Iris pigment epithelial cell (primary cell): Measurements from ENCODE around the gene SCARB1.

Experiments used
- DNase-seq: peaks from one replicate; pipeline ENCODE4 v3.0.0-alpha.2; 2011; ENCODE audit warnings: low read depth

Gene SCARB1

DNA sequence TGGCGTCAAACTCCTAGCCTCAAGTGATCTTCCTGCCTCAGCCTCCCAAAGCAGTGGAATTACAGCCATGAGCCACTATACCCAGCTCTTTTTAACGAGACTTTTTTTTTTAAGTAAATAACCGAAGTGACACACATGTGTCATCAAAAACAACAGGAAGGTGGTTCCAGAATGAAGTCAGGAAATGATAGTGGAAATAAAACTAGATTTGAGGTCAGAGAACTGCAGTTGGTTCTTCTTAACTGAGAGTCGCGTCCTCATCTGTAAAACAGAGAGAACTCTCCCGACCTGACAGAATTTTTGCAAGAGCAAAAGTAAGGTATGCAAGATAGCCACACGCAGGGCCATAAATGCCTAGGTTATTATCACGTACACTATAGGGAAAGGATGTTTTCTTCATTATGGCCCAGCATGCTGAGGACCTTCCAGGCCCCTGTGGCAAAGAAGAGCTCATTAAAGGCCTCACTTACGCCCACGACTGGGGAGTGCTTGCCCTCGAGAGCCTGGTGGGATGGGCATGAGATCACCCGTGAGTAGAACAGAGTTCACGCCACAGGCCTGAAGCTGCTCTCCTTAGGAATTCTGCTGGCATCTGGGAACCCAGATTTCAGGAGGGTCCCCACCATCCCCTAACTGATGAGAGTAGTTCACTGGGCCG is 67.2 kb downstream of the SCARB1 start:
- no peak for DNase-seq

DNA sequence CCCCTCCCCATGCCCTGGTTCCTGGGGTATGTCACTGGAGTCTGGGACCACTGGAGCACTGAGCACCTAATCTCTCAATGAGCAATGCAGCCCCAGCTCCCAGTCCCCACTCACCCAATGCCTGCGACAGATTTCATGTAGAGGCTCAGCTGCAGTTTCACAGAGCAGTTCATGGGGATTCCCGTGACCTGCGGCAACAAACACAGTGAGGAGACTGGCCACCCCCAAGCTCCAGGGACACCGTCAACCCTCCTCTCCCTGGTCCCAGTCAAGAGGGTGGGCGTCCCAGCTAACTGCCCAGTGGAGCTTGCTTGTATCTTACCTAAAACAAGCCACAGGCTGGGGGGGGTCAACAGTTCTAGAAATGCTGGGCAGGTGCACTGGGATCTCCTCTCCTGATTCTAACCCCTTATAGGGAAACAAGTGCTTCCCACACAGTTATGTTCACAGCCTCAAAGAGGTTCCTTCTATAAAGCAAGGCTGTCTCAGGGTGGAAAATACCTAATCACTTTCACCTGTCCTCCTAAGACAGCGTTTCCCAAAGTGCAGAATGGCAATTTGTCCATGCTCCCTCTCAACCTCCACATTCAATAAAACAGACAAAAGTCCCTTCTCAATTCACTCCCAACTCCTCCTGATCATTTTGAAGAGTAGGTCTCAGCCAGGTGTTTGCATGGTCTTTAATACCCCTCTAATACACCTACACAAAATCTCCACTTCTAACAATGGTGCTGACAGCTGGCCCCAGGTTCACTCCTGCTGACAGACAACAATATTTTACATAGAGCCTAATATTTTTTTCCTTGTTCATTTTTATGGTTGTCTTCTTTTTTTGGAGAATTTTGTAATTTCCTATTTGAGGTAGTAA is 68.3 kb downstream of the SCARB1 start:
- DNase-seq, result no peak

DNA sequence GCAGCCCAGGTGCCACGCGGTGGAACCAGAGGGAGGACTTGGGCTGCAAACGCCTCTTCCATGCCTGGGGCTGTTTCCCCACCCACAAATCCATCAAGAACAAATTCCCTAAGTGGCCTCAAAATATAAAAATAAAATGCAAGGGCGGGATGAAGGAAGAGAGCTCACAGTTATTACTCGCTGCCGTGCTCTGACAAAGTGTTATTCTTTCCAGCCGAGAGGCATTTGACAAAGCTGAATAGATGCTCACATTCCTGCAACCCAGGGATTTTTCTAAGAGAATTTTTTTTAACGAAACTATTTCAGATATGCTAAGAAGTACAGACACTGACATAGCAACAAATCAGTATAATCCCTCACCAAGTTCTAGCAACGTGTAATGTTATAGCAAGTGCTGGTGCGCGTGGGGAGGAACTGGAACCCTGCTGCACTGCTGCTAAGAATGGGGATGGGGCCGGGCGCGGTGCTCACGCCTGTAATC is 70.7 kb downstream of the SCARB1 start:
- DNase-seq, result peak; percentile 78

DNA sequence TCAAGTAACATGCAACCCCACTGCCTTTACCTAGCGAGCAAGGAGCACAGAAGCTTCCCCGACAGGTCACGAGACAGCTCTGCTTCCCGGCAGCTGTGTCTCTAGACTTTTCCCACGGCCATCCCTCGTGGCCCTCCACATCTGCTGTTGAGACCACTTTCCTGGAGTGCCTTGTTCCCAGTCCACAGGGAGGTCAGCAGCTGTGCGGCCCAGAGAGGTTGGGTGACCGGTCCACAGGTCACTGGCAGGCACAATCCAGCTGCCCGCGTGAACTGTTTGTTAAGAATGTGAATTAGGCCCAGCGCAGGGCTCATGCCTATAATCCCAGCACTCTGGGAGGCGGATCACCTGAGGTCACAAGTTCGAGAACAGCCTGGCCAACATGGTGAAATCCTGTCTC is 71.5 kb downstream of the SCARB1 start:
- no peak for DNase-seq

DNA sequence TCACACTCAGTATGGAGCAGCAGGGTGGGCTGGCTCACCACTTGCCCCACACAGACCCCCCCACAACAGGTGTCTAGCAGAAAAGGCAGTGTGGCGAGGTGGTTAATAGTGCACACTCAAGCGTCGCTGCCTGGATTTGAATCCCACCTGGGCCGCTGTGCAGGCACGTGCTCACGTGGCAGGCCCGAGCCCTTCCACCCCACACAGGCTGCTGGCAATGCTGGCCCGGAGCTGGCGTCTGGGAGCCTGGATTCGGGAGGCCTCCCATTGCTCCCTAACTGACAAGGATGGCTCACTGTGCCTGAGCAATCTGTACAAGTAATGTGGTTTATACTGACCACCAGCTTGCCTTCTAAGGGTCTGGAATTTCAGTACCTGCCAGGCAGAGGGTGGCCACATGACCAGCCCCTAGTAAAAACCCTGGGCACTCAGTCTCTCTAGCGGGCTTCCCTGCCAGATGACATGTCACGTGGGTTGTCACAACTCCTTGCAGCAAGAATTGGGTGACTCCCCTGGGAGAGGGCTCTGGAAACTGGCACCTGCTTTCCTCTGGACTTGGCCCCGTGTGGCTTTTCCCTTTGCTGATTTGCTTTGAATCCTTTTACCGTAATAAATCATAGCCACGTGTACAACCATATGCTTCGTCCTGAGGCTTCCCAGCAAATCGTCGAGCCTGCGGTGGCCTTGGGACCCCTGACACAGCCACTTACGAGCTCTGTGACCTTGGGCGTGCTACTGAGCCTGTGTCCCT is 72.8 kb downstream of the SCARB1 start:
- no peak for DNase-seq

DNA sequence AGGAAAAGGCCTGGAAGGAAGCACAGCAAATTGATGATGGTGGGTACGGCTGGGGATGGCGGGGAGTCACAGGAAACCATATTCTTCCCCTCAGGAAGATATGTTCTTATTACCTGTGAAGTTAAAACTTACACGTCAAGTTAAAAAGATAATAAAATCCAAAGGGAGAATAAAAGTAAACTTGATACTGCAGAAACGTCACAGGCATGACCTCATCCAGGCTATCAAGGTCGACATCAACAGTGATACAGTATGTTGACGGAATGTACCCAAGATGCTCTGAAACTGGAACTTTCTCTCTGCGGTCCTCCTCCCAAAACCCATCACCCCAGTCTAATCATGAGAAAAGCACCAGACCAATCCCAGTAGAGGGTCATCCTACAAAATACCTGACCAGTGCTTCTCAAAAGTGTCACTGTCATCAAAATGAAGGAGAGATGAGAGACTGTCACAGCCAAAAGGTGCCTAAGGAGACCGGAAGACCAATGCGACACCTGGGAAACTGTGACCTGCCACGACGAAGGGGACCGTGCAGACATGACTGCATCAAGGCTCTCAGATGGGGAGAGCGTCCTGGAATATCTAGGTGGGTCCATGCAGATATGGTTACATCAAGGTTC is 74.6 kb downstream of the SCARB1 start:
- DNase-seq, result no peak

DNA sequence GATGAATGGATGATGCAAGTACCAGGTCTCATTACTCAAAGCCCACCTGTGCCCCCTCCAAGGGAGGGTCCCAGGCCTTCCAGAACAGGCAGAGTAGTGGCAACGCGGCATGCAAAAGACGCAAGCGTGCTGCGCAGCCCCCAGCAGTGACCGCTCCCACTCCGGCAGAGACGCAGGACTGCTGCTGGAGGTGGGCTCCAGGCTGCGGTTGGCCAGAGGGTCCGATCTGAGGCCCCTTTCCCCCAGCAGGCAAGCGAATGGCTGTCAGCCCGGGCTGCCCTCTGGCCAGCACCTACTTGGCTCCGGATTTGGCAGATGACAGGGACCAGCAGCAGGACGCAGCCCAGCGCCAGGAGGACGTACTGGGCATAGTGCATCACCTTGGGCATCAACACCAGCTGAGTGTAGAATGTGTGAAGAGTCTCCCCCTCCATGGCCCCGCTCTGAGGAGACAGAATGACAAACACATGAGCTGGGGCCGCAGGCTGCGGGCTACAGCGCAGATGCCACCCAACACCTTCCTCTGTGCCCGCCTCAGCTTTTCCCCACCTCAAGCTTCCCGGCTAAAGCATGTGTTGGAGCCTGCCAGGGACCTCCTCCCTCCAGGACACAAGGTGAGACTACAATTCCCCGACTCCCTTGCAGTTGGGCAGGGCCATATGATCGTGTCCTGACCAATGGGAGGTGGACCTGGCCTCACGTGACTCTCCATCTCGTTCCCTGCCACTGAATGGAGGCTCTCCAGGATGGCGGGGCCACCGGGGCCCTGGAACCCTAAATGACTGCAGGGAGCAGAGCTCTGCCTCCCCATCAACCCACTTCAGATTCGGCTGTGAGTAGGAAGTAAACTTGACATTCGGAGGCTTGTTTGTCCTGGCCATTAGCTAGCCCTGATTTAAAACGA is 77.4 kb downstream of the SCARB1 start:
- peak; percentile 83 for DNase-seq

DNA sequence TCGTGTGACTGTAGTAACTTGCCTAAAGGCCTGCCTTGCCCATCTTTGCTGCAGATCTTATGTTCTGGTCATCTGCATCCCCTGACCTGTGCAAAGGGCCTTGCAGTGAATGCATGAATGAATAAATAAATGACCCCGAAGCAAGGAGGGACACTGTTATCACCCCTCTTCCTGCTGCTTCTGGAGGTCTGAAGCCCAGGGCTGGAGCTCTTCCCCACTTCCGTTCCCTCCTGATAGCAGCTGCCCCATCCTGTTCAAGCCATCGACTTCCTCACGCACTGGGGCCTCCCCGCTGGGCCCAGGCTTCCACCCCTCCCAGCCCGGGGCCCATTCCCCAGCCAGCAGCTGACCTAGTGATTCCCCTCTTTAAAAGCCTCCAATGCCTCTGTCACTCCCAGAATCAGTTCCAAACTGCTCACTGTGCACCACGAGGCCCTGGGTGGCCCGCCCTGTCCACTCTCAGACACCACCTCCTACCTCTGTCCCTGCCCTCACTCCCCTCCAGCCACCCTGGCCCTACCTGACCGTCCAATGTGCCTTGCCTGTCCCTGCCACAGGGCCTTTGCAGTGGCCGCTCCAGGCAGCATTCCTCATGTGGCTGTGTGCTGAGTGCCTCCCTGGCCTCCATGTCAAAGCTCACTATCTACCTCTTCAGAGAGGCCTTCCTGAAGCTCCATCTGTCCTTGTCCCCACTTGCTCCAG is 78.6 kb downstream of the SCARB1 start:
- DNase-seq, result no peak

DNA sequence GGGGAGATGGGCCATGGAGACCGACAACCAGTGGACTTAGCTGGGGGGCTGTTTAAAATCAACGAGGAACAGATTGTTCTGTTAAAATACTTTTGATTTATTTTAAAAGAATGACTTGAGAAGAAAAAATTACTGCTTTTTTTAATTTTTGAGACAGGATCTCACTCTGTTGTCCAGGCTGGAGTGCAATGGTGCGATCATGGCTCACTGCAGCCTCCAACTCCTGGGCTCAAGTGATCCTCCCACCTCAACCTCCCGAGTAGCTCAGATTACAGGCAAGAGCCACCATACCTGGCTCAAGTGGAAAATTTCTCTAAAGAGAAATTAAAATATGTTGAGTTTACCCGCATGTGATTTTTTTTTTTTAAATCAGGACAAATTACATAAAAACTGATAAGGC is 80.6 kb downstream of the SCARB1 start:
- no peak for DNase-seq

DNA sequence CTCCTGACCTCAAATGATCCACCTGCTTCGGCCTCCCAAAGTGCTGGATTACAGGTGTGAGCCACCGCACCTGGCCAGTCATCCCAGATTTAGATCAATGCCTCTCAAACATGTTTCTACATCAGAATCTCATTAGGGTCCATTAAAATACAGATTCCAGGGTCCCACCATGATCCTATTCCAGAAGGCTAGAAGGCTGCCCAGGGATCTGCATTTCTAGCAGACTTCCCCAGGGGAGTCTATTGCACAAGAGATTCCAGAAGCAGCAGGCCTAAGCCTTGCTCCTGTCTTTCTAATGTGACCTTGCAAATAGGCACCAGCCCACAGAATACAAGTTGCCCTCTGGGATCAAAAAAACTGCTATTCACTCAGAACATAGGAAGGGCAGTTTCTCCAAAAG is 81.5 kb downstream of the SCARB1 start:
- DNase-seq, result no peak

DNA sequence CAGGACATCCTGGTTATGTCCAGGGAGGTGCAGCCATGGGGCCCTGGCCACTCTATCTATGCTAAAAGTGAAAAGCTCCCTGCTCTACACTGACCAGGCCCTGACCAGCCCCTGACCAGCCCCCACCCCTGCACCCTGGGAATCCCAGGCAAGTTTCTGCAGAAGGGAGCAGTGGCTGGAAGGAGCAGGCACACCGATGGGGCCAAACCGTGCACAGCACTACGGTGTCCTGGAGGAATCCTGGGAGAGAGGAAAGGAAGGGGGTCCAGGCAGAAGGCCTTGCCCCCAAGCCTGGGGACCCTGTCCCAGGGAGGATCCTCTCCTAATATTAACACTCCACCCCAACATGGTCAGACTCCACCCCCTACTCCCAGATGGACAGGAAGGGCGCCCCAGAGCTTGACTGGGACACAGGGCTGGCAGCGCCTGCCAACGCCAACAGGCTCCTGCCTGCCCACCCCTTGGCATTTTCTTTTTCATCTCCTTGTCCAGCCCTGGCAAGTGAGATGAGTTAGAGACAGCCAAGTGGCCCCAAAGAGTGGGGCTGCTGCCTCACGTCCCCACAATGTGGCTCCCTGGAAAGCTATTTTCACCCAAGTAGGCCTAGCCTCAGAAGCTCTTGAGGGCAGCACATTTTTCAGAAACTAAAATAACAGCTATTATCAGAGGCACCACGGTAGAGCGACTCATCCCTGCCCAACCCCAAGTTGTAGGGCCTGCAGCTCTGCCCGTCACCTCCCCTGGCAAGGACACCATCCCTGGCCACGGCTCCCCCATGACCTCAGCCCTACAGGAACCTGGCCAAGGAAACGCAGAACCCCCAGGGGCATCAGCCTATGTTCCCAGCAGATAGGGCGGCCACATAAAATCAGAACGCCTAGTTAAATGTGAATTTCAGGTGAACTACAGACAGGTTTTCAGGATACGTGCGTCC is 82.6 kb downstream of the SCARB1 start:
- DNase-seq, result no peak

DNA sequence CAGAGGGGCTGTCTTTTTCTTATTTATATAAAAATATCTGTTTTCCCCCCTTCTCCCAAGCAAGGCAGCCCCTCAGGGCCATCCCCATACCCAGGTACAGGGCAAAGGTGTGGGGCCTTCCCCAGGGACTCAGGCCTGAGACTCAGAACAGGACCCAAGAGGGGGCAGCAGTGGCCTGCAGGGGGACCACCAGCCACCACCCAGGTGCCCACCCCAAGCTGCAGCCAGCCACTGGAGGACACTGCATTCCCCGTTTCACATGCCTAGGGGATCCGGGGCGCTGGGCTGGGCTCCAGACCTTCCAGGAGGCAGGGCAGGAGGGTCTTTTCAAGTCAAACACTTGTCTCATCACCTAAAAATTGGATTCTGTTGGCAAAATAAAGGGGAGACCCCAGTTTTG is 83.3 kb downstream of the SCARB1 start:
- DNase-seq, result no peak

DNA sequence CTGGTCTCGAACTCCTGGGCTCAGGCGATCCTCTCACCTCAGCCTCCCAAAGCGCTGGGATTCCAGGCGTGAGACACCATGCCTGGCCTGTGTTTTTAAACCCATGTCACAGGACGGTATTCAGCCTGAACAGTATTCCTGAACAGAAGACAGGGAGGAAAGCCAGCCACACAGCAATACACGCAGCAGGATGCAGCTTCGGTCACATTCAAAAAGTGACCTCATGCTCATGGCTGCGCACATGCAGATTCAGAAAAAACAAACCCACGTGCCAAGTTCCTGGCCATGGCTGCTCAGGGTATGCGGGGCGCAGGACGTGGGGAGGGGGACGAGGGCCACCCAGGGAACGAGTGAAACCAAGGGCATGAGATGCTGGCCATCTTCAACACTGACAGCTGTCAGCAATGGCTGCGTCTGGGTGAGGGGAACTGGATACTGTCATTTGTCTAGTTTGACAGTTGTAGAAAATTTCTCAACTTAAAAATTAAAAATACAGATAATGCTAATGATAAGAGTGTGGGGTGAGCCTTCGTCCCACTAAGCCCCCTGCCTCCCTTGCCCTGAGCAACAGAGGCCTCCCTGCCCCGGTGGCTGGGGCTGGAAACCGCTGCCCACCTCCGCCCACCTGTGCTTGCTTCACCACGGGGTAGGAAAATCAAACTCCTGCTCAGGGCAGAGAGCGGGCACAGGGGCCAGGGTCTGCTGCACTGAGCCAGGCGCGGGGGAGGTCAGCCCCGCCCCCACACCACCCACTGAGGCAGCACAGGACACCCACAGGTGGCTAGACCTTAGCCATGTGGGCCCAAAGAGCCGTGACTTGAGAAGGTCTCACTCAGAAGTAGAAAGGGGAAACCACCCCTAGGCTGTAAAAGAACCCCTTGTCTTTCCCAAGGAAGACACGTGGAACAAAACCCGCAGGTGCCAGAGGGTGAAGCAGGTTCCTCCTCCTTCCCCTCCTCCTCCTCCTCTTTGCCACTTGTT is 84.2 kb downstream of the SCARB1 start:
- DNase-seq, result no peak

DNA sequence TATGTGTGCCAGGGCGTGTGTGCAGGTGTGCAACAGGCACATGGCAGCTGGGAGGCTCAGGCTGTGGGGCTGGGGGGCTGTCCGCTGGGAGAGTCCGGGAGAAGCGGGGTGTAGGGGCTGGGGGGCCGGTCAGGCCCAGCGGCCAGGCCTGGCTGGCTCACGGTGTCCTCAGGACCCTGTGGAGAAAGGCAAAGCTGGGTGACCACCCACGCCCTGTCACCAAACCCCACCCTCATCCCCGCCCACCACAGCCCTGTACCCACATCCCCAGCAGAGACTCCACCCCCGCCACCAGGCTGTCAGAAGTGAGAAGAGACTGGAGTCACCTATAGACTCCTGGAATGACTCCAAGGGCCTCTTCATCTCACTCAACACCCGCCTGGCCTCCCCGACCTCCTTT is 85.3 kb downstream of the SCARB1 start:
- no peak for DNase-seq

DNA sequence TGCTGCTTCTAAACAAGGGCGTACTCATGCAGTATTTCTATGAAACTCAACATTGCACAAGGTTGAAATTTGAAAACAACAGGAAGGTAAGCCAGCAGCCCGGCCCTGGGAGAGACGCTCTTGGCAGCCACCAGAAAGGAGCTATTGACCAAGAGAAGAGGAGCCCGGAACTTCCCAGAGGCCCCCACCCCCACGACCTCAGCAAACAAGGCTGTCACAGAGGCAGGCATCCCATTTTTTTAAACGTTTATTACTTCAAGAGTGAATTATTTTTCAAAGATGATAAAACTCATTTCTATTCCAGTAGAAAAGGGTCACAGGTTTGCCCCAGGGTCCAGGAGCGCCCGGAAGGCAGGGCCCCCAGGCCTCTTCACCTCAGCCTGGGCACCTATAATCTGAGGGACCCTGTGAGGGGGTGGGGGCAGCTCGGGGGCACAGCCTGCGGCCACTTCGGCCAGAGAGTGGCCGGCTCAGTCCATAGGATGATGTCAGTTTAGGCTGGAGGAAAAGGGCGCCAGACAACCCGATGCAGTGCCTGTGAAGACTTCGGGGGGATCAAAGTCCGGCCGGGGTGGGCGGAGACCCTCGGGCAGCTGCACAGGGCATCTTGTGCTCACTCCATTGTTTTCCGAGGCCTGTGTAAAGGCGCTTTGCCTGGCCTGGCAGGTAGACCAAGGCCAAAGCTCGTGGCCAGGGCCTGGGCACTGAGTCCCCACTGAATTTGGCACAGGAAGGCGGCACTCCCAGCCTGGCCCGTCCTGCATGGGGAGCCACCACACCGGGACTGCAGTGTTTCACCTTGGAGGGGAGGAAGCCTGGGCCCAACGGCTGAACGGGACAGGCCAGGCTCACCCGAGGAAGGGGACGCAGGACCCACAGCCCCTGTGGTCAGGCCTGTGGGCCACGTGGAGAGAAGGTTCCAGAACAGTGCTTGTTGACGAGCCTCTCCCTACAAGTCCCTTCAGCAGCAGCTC is 86.0 kb downstream of the SCARB1 start:
- DNase-seq, result peak; percentile 62

DNA sequence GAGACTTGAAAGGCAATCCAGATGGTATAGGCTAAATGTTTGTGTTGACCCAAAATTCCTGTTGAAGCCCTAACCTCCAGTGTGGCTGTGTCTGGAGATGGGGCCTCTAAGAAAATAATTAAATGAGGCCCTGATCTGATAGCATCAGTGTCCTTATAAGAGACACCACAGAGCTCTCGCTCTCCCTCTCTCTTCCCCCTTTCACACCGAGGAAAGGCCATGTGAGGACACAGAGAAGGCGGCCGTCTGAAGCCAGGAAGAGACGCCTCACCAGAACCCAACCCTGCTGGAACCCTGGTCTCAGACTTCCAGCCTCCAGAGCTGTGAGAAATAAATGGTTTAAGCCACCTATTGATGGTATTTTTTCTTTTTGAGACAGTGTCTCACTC is 87.5 kb downstream of the SCARB1 start:
- peak; percentile 31 for DNase-seq
